Kasumi-1 (cell line): Measurements from ENCODE around the gene IGDCC3.

Experiments
- DNase-seq, 2 experiments: peaks; one replicate each; lab custom pipeline; 2025; lab: John Stamatoyannopoulos, UW

Gene IGDCC3

DNA sequence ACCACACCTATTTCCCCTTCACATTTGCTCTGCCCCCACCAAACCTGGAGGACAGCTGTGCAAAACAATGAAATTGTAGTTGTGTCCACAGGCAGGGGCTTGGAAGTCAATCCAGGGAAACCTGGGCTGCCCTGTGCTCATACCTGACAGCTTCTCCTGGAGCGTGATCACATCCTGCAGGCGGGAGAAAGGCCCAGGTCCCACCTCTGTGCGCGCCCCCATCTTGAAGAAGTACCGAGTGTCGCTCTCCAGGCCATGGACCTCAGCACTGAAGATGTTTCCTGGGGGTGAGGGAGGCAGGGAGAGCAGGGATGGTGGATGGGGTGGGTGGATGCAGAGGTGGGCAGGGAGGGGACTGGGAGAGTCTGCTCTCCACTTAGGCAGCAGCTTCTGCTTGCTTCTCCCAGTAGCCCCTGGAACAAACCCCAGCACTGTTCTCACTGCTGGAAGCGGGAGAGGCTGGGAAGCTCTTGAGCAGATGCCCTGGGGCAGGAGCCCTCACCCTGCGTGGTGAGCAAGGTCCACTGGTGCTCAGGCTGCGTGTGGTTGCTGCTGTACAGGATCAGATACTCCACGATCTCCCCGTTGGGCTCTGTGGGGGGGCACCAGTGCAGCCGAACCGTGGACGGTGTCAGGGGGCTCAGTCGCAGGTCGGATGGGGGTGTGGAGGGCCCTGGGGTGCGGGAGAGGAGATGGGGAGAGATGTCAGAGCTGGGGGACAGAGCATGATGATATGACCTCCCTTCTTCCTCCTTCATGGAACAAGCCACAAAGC is 10.7 kb upstream of the IGDCC3 start:
- no peak for DNase-seq

DNA sequence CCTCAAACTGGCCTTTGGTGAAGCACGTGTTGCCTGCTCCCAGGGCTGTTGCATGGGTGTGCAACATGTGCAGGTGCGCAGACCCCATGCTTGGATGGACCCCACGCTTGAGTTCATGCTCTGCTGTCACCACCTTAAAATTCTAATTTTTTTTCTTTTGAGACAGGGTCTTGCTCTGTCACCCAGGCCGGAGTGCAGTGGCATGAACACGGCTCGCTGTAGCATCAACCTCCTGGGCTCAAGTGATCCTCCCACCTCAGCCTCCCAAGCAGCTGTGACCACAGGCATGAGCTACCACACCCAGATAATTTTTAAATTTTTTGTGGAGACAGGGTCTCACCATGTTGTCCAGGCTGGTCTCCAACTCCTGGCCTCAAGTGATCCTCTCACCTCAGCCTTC is 9.1 kb upstream of the IGDCC3 start:
- DNase-seq = no peak

- no peak for DNase-seq
Observed at GRCh38 chr15:65386376-65386775, 8.6 kb upstream of the IGDCC3 start.

DNA sequence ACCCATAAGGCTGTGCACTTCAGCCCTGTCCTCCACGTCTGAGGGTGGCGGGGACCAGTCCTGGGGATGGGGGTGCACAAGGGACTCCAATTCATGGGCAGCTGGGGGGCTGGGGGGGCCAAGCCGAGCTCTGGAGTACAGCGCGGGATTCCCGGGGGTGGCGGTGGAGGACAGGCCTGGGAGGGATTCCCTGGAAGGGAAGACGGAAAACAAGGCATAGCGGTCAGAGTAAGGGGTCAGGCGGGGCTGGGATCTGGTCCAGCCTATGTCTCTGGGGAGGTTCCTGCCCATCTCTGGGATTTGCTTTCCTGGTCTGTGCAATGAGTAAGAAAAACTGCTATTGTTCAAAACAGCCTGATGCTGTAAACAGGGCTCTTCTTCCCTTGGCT is 8.1 kb upstream of the IGDCC3 start:
- no peak for DNase-seq

DNA sequence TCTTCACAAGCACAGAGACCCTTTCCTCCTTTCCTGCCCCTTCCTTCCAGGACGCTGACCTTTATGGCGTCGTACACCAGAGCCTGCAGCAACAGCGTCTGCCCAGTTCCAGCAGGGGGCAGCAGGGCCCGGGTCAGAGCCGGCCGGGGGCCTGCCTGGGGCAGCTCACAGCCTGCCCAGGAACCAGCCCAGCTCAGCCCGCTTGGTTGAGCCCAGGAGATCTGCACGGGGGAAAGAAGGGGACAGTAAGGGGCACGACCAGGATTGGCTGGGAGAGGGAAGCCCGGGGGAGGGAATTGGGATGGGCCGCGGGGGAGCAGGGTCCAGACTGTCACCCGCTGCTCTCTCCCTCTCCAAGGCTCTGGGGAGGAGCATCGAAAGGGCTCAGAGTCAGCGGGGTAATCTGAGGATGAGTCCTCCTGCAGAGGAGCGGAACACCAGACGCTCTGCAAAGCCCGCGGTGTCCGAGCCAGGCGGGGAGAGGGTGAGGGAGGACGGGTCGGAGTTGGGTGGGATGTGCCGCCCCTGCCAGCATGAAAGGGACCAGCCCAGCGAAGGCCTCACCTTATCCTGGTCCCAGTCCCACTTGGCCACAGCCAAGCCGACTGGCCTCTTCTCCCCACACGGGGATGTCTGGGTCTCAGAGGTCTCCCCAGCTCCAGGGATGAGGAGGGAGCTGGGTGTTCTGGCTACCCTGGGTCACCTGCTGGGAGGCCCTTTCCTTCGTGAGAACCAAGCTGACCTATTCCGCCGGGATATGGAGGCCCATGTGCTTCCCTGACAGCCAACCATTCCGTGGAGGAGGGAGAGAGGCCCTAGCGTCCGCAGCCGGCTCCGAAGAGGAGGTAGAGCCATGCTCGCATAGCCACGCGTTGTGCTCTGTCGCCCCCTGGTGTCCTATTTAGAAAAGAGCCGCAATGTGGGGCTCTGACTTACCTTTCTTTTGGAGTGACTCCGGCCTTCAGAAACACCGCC is 7.4 kb upstream of the IGDCC3 start:
- DNase-seq = peak; percentile 85 to 88

DNA sequence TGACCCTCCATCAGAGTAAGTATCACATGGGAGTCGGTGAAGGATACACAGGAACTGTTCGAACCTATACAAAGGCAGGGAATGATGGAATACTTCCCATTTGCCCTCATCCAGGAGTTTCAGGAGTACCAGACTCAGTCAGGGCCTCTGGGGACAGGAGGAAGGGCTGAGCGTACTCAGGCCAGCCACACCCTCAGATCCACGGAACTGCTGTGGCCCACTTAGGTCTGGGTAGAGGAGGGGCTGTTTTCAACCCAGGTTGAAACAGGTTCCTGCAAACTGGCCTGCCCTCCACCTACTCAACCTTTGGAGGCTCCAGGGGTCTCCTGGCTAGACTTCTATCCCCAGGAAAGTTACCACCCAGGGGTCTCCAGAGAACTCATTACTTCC is 6.7 kb upstream of the IGDCC3 start:
- peak in 1 of 2 experiments; percentile 50 for DNase-seq

- DNase-seq = no peak
Observed at GRCh38 chr15:65383991-65384390, 6.2 kb upstream of the IGDCC3 start.

DNA sequence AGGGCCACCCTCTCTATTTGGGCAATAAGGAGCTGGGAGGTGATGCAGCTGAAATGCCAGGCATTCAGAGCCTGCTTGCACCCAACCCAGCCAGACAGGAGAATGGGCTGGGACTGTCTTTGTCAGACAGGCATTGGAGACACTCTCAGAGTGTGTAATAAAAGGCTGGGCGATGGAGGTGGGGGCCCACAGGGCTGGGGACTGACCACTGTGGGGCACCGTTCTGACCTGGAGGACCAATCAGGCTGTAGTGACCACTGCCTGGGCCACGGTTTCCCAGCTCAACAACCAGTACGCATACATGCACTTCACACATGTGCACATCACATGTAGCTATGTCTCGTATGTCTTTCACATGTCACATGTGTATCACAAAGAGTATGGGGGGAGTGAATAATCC is 5.7 kb upstream of the IGDCC3 start:
- DNase-seq = no peak

DNA sequence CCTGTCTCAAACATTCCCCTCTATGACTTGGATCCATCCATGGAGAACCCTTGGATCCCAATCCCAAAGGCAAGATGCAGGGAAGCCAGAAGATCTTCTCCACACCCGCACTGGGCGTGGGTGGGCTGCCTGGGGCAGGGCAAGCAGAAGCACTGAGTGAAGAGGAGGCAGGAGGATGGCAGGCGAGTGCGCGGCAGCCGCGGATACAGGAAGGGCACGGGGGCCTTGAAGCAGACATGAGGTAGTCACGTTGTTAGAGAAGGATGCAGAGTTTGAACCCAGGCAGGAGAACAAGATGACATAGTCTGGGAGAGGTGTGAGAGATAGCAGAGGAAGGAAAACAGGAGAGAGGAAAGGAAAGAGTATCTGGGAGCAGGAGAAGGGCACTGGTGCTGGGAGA is 5.1 kb upstream of the IGDCC3 start:
- DNase-seq = no peak

DNA sequence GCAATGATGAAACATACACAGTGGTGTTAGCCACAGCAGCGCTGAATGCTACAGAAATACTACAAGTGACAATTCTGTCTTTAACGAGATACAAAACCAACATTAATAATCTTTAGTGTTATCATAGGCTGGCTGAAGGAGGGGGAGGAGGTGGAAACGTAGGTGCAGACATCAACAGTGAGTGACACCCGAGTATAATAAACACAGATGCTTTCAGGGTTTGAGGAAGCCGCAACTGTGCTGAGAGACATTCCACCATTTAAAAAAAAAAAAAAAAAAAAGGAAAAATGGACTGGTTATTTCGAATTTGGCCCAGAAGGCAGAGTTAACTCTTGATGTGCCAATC is 4.3 kb upstream of the IGDCC3 start:
- DNase-seq = no peak

GRCh38 chr15:65381445-65382145 is 3.8 kb upstream of the IGDCC3 start:
- no peak for DNase-seq

DNA sequence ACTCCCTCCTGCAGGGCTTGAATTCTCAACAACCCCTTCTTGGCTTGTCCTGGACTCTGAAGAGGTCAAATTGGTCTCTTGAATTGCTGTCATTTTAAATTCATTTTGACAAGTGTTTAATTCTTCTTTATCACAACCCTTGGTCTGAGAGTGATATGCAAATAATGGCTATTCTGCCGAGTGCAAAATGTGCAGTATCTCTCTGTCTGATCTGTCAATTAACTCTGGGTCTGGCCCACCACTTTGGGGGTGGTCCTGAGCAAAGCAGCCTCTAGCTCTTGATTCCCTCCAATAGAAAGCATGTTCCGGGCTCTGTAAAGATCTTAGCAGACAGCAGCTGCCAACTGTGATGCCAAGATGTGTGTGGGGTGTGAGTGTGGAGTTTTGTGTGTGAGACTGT is 2.2 kb upstream of the IGDCC3 start:
- DNase-seq = no peak

DNA sequence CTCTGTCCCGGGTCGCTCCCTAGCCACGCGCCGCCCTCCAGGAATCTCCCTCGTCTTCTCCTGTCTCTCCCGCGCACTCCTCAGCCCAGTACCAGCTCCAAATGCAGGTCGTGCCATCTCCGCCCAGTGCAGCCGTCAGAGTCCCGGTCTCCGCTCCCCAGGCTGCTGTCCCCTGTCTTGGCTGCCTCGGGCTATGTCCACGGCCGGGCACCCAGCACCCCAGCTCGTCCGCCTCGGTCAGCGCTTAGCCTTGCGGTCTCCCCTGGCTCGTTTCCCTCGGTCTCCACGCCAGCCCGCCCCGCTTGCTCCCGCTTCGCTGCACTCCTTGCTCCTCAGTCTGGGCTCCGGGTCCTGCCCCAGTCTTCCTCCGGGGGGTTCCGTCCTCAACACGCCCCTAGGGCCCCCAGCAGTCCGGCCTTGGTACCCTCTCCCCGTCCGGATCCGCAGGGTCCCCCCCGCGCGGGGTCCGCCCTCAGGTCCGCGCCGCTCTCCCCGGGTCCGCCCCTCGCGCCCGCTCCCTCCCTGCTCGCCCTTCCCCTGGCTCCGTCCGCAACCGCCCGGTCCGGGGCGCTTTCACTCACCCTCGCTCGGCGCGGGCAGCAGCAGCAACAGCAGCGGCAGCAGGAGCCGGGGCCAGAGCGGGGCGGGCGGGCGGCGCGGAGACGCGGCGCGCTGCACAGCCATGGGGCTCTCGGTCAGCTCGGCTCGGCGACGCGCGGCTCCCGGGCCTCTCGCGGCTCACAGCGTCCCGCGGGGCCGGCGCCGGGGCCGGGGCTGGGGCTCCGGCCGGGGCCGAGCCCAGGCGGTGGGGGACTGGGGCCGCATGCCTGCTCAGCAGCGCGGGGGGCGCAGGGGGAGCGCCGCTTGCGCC is 462 bp downstream of the IGDCC3 start:
- peak in 1 of 2 experiments; percentile 8 for DNase-seq

DNA sequence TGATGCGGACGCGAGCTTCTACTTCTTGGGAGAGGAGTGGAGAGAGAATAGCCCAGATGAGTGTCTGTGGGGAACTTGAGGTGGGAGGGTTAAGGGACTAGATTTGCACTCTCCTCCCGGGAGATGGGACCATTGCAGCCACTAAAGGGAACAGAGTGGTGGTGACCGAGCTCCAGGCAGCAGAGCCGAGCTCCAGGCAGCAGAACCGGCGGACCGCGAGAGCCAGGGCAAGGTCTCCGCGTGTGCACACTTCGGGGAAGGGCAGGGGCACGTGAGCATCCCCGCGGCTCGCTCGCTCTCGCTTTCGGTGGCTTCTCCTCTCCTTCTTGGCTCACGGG is 1.1 kb downstream of the IGDCC3 start:
- peak; percentile 11 to 30 for DNase-seq

DNA sequence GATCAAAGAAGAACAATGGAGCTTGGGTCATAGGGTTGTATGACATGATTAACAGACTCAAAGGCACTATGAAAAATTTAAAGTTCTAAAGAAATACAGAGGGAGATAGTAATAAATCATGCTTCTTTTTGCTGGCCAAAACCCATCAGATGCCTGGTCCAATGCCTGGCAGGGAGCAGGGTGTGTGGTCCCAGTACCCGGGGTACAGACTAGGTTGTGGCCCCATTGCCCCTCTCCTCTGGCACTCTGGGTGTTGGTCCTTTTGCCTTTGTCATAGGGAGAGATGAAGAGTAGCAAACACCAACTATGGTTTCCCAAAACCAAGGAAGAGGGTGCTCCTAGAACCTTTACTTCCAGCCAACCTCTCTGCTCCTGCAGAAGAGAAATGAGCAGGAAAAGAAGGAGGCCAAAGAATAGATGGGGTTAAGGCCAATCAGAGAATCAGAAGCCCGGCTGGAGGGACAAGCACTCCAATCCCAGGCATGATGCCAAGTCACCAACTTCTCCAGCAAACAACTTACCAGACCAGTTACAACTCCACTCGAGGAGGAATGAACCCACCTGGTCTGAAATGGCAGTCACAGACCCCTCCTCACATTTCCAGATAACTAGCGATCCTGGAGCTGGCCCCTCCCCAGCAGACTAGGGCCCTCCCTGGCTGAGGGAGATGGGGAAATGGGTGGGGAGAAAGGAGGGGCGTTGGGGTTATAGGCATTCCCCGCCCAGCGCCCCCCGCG is 1.8 kb downstream of the IGDCC3 start:
- DNase-seq = no peak

GRCh38 chr15:65374821-65375401 is 2.9 kb downstream of the IGDCC3 start:
- DNase-seq = no peak

GRCh38 chr15:65374334-65374733 is 3.5 kb downstream of the IGDCC3 start:
- no peak for DNase-seq

DNA sequence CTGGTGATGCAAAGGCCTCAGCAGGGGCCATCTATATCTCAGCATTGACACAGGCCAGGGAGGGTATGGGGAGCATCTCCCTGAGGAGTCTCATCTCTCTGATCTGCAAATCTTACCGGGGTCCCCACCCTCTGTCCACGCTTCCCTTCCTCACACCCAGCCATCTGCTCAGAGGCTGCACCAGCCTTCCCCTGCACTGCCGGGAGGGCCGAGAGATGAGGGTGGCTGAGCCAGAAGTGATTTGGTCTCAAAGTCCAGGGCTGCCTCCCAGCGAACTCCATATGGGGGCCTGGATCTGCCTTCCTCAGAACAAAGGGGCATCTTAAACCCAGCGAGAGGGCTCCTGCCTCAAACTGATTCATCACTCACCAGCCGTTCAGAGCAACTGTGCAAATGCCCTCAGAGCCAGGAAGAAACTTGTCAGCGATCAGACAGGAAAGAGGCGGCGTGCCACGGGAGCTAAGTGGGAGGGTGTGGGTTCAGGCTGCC is 4.6 kb downstream of the IGDCC3 start:
- DNase-seq = no peak

- no peak for DNase-seq
Observed at GRCh38 chr15:65372787-65373067, 5.1 kb downstream of the IGDCC3 start.

DNA sequence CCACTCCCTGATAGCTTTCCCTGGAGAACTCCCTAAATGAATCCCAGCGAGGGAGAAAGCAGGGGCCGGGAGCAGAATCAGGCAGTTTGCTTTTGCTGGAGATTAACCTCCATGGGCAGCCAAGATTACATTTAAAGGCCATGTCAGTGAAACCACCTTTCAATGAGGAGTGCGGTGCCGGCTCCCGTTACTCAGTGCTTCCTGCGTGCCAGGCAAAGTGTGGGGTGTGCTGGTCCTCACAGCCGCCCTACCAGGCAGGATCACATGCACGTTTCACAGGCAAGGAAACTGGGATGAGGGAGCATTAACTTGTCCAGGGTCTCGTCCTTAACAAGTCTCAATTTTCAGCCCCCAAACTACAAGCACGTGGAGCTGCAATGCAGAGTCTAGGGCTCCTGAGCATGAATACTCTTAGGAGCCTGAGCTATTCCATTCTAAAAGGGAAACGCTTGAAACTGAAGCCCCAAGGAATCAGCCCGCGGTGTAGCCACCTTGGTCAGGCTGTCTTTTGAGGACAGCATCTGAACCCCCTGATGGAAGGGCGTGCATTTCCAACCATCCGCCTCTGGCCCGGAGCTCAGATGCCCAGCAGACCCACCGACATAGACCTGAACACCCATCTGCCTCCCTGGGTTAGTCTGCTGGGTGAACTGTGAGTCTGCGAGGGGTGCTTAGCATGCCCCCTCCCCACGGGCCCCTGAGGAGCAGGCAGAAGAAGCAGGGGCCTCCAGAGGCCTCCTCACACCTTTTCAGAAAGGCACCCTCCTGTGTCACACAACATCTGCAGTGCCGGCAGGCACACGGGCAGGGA is 5.6 kb downstream of the IGDCC3 start:
- no peak for DNase-seq
